Bone marrow (tissue), 2 donors: Measurements from ENCODE around the gene SMYD2.

Experiments
- DNase-seq, 2 donors: peaks; one replicate each; lab custom pipeline; 2025; lab: John Stamatoyannopoulos, UW

Gene SMYD2

DNA sequence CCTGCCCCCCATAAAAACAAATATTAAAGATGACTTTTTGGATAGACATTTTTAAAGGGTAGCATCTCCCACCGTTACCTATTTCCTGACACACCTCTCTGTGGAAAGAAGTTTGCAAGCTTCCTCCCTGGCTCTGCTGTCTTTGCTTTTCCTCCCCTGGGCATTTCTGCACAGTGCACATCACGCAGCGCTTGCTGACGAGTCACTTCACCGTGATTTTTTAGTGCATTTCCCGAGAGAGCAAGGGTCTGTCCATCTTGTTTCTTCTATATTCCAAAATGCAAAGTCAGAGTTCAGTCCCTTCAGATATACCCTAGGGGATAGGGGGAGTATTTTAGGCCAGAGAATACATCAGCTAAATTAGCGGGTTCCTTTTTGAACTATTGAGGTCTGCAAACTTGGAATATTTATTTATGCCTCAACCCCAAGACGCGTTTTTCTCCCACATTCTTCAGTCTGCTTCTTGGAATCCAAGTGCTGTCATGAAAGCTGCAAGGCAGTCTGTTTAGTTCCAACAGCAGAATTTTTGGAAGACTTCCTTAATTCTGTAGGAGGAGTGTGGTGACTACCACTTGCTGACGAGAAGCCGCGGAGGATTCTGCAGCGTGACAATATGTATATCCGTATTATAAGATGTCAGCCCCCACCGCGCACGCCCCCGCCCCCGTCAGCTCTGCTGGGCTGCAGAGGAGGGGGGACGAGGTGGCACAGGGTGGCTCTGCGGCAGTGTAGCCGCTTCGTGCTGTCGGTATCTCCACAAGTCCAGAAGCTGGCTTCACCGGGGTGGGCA is 22.4 kb downstream of the SMYD2 start:
- DNase-seq: no peak

DNA sequence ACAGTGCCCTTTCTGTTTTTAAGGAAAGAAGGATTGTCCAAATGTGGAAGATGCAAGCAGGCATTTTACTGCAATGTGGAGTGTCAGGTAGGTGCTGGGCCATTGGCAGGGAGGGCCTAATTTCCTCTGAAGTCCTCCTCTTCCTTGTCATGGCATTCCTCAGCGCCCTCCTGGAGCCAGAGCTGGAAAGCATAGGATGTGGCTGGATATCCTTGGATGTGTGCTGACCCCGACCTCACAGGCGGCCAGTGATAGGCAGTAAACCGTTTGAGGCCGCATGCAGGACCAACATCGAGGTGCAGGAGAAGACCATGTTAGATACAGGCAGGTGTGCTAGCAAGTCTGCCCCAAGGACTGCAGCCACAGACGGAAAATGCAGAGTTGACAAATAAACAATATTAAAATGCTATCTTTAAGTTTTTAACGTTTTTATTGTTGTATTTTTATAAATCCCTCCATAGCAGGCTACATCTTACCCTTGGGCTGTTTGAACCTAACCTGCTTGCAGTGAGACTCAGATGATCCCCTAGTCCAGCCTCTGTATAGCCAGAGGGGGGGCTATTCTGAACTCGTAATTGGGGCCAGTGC is 24.3 kb downstream of the SMYD2 start:
- DNase-seq: no peak

DNA sequence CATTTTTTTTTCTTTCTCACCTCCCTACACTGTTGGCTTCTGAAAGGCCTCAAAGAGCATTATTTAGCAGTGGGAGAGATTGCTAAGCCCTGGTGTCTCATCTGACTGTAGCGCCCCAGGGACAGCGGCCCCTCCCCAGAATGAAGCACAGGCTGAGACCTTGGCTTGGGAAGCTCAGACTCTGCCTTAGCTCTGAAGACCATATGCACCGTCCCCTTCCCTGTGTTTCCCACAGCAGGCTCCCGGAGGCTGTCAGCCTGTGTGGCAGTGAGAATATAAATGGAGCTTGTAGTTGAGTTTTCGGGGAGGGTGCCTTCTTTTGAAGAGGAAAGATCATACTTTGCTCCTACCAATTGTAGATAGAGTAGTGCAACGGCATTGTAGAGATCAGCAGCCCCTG is 25.3 kb downstream of the SMYD2 start:
- no peak for DNase-seq

DNA sequence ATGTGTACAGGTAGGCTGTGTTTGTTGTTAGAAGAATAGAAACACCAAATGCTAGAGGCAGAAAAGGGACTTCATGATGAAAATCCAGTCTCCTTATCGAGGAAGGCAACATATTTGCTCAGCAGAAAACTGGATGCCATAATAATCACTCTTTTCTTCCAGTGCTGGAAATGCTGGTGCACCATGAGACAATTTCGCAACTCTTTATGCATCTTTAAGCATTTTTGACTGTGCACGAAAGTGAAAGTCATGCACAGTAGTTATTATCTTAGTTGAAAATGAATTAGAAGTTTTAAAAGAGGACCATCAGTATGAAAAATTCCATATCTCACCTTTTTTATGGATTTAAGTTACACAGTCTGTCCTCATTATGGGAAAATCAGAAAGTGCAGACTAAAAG is 29.1 kb downstream of the SMYD2 start:
- DNase-seq: no peak

DNA sequence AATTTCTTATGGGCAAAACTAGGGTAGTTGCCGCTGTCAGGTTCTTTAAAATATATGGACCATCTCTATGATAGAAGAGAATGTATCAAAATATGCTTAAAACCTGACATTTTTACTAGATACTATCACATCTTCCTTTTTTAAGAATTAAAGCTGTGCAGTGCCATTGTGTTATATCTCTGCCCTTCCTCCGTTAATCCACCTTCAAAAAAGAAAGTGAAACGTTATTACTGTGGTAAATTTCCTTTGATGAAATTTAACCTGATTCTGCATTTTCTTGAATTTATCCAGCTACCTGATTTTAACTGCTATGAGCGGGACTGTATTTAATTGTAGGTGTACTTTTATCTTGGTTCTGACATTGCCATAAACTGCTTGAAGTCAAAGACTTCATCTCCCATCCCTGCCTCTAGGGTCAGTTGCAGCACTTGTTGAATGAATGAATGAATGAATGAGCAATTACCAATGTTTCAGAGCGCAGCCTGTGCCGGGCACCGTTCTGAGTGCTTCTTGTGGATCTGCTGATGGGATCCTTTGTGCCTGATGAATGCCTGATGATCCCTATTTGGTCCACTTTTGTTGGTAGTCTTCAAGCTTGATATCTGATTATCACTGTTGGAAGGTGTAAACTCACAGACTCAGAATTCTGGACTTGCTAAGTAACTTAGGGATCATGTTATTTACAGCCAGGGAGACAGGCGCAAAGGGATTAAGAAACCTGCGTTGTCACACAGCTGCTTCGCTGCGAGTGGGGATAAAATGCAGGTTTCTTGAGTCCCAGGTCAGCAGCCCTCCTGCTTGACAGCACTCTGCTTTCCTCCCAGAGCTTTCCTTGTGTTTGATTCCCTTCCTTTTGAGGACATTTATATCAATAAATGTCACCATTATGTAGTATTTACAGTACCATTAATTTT is 30.1 kb downstream of the SMYD2 start:
- DNase-seq: no peak

DNA sequence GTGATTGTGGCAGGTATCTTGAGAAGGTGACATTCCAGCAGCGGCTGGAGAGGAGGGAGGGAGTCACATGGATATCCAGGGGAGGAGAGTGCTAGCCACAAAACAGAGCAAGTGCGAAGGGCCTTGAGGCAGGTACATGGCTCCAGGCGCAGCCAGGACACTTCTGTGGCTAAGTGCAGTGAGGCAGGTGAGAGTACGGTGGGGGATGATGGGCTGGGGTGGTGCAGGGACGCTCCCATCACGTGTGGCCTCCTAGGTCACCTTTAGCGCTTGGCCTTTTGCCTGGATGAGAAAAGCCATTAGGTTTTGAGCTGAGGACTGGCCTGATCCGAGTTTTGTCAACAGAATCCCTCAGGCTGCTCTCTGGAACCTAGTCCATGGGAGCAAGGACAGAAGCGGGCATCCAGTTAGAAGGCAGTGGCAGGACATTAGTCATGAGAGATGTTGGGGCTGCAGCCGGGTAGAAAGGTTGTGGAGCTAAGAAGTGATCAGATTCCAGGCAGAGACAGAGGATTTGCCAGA is 31.6 kb downstream of the SMYD2 start:
- no peak for DNase-seq

DNA sequence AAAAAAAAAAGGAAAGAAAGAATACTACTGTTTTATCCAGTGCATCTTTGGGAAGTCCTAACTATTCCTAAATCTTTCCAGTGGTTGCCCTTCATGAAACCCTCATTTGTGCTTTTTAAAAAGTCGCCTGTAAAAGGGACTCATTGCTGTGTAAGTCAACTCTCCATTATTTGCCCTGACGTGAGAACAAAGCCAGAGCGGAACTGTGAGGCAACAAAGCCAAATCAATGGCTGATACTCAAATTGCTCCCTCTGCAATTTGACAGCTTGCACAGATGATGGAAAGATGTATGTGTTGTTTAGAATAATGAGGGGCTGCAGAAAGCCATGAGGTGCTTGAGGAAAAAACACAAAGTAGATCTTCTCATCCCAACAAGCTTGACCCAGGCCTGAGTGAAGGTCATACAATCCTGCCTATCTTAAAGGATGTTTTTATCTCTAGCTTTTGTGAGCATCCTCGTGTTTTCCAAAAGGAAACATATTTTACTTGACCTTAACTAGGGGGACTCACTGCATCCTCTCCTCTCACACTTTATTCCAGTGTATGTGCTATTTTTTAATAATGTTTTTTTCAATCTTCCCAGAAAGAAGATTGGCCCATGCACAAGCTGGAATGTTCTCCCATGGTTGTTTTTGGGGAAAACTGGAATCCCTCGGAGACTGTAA is 33.4 kb downstream of the SMYD2 start:
- DNase-seq: no peak

DNA sequence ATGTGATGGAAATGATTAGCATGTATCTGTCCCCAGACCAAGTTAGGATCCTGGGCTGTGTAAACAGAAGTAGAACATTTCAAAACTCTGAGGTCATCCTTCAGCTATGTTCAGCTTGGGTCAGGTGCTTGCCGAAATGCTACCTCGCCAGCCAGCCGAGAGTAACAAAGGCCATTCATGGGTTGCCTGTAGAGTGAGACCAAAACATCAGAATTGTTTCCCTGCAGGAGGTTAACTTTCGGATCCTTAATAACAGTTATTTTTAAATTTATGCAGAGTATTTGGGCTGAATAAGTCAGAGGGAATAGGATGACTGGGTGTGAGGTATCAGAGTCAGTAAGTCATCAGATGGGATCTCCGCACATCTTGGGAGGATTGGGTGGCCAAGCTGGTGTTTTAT is 35.6 kb downstream of the SMYD2 start:
- no peak for DNase-seq

DNA sequence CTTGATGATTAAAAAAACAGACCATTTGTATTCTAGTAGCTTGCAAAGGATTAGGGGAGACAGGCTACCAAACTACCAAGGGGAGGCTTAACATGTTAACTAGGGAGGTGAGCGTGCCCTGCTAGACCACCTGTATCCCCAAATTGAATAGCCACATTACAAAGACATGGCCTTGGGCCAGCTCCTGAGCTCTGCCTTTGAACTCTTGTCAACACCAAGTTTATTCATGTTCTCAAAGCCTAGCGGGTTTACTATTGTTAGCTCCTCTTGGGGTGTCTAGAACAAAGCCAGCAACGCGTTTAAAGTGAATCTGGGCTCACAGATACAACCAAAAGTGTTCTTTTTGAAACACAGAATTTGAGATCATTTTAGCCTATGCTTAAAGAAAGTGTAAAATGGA is 36.3 kb downstream of the SMYD2 start:
- no peak for DNase-seq

DNA sequence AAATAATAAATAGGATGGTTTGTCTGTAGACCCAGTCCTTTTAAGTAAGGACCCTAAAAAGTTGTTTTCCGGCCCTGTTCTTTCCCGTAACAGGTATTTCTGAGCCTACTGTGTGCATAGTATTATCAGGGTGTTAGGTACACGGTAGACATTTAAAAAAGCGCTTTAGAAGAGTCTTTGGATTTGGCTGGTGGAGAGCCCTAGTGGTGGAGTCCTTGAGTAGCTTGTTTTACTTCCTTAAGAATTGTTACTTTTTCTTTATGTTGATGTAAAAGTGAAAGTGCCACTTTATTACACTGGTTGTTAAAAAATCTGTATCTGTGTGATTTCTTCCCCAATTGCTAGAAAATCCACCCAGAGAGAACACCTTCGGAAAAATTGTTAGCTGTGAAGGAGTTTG is 36.8 kb downstream of the SMYD2 start:
- no peak for DNase-seq

DNA sequence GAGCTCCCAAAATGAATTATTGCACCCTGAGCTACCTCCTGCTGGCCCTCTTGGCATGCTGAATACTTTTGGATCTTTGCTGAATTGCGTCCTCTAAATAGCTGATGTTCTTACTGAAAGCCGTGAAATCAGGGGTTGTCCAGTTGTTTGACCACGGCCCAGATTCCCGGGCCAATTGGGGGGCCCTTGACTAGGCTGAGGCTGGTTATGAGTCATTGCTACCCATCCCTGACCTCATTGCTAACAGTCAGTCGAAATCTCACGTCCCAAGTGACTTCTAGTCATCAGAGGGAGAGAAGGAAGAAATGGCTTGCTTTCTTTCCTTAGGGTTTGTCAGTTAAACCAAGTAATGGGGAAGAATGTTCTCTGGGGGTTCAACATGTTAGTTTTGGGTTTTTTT is 37.4 kb downstream of the SMYD2 start:
- DNase-seq: no peak

DNA sequence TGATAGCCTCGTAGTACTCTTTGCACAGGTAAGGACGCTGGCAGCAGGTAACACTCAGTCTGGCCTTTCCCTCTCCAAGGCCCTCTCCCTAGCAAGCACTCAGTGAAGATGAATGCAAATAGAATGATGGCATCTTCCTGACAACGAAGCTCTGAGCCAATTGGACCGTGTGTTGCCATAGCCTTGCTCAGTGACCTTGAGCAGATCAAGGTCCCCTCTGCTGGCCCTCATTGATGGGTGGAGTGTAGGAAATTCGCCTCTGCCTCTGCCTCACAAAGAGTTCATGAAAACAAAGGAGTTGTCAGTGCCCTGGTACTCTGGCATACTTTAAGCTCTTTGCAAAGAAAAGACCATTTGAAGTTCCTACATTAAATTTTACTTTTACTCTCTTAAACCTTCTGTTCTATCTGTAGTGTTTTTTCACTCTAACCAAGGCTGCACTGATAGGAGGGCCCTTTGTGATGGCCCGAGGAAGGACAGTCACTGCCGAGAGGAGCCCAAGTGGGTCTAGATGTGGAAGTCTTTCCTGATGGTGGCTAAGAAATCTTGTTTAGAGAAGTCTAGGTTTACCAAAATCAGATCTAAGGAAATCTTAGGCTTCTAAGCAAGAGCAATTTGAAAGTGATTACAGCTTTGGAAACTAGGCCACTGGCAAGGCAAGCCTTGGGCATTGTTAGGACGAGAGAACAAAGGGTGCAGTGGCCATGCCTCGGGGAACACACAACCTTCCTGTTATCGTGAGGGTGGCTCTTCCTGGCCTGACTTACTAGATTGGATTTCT is 38.2 kb downstream of the SMYD2 start:
- DNase-seq: no peak

DNA sequence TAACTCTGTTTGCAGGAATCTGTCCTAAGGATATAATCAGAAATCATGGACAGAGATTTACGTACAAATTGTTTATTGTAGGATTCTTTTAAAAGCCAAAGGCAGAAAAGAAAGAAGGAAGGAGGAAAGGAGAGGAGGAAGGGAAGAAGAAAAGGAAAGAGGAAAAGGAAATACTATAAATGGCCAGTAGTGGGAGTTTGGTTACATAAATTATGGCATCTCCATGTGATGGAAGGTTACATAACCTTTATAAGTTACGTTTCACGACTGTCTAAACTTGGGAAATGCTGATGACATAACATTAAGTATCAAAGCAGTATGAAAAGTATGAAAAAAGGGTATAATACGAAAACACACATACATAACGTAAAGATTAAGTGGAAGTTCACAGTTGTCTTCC is 39.0 kb downstream of the SMYD2 start:
- DNase-seq: no peak

DNA sequence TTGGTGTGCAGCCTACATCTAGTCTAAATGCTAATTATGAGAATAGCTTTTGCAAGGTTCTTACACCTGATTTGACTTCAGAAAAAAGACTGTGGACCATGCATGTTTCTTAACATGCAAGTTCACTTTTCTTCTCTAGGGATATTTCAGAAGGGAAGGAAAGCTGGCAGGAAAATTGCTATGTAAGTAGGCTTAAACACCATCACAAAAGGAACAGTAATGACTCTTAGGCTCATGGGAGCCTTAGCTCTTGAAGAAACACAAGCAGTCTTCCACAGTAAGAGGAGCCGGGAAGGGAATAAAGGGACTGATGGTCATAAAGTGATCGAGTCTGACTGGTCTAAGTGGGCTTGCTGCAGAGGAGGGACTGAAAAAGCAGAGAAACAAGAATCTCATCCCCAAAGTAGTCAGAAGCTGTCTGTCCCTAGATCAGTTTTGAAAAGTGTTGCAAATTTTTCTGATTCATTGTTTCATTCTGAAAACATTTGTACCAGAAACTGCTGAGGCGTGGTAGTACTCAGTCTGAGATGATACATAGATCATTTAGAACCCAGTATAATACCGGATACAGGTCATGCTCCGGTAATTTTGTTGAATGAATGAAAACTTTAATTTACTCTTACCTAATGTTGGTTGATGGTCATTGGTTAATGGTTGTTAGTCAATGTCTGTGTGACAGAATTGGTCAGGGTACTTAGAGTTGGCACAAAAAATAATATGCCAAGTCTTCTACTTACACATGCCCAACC is 40.9 kb downstream of the SMYD2 start:
- no peak for DNase-seq

DNA sequence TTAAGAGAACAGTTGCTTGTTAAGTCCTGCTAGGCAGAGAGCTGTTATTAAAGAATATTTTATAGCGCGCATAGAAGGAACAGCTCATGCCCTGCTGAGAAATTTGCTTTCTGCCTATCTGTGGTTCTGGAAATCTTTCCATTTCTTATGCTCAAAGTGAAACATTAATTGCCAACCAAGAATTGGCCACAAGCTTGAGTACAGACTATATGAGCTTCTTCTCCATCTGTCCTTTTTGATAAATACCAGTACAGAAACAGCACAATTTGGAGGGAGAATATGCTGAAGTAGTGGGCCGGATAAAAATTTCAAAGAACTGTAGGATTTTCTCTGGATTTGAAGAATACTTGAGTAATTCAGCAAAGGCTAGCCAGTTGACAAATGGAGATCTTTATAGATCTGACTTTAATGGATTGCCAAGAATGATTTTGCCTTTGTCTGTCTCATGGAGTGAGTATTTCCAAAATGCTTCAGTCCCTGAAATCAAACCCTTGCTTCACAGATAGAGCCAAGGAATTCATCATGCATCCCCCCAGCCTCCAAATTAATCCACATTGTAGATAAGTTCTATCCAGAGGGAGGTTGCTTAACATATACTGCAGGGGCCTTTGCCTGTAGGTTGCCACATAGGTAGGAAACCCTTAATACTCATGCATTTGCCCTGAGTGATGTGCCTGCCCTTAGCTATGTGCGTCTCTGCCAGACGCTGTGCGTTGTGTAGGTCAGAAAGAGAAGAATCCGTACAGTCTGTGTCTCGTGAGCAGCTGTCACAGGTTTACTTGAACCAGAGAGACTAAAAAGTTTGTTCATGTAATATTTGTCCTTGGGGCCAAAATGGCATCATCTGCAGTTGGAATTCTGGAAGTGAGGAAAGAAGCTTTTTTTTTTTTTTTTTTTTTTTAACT is 44.2 kb downstream of the SMYD2 start:
- no peak for DNase-seq

DNA sequence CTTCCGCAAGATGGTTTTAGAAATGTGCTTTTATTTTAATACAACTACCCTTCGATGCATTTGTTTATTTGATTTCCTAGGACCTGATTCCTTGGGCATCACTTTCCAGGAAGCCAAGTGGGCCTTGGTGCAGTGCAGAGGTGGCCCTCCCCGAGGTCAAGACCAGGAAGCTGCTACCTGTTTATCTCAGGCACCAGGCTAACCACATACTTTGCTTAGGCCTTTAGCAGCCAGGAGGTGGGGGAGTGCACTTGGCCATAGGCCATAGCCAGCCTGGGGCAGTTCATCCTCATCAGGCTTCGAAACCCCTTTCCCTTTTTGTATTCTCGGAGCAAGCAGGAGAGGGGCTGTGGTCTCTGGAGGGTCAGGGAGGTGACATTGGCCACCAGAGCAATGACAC is 45.4 kb downstream of the SMYD2 start:
- no peak for DNase-seq

DNA sequence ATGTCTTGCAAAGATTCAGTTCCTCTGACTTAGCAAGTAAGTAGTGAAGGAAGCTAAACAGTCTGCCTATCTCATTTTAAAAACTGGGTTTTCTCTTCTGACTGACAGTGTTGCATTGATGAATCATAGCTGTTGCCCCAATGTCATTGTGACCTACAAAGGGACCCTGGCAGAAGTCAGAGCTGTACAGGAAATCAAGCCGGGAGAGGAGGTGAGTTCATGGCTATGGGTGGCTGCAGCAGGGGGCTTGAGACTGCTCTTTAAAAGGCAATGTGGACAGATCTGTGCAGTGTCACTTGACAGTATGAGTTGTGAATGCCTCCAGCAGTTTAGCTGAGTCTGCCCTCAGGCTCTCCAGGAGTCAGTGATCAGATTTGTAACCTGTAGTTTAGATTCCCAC is 46.6 kb downstream of the SMYD2 start:
- no peak for DNase-seq

DNA sequence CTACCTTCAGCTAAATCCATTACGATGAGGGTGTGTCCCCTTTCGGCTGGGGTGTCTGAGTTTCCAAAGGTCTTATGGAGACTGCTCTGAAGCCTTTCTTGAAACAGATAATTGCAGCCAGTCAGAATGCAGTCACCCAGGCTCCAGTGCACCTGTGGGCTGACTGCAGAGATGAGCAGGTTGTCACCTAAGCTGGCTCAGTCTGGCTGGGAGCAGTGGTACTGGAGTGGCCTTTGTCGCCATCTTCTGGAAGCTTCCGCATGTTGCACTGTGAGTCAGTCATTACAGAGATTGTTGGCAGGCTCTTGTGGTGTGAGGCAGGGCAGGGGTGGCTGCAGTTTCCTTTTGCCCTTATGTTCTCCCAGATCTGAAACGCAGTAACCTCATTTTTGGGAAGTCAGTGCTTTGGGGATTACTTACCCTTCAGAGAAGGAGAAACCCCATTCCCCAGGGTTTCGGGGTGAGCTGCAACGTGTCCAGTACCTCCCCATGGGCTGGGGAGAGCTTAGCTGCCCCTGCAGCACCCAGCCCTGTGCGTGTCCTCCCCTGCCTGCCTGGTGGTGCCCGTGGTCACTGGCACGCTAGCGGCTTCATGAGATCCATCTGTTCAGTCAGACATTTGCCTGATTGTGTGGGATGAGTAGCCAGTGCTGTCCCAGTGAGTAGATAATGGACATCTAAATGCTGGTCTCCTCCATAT is 48.0 kb downstream of the SMYD2 start:
- peak; percentile 26 to 51 for DNase-seq
